AG04450 (cell line): Measurements from ENCODE around the gene SNX13. TPM values are rescaled to one million over a fixed set of nuclear protein-coding genes. Genes with fewer than 3 reads are reported as not detected.

Experiments
- CTCF ChIA-PET: fragments of 300-600, 350-600 bp; formaldehyde crosslinking; extraction: SDS; loops from one replicate; lab custom pipeline; 2022; ENCODE audit warnings: antibody characterized with exemption, inconsistent platforms; lab: Charles Lee
- POLR2A ChIA-PET: fragments of 350-600 bp; formaldehyde crosslinking; extraction: SDS; loops from one replicate; lab custom pipeline; 2021; ENCODE audit warnings: antibody characterized with exemption, inconsistent platforms; lab: Yijun Ruan, JAX
- DNase-seq: peaks from one replicate; pipeline ENCODE4 v3.0.0-alpha.2; 2011; ENCODE audit warnings: low read depth, low spot score
- H3K27ac ChIP-seq: one replicate; pipeline ENCODE4 v1.5.1; 2012; ENCODE audit warnings: low read depth, low read length, control low read depth
- H3K27me3 ChIP-seq: one replicate; pipeline ENCODE4 v1.6.0; 2012; ENCODE audit warnings: low read length; ENCODE audit not compliant: control insufficient read depth, insufficient read depth
- H3K4me3 ChIP-seq: 2 replicates; pipeline ENCODE4 v1.5.1; 2011; ENCODE audit warnings: mild to moderate bottlenecking, low read depth, low read length, control low read depth
- H3K9me3 ChIP-seq: 2 replicates; pipeline ENCODE4 v1.5.1; 2012; ENCODE audit warnings: low read length; ENCODE audit not compliant: control insufficient read depth, insufficient read depth
- polyA plus RNA-seq: library from polyadenylated mRNA; depleted of rRNA; stranded (reverse); fragments of >200 nt; gene quantifications from 2 replicates; pipeline ENCODE4 v1.2.3, GENCODE V29; 2011
- TF ChIP-seq, protein P1 (sequence below): IDR thresholded peaks from 2 replicates; pipeline ENCODE4 v1.5.1; 2011; ENCODE audit warnings: low read depth, low read length, control low read depth, inconsistent platforms

The SNX13 gene
- polyA plus RNA-seq, 1 experiment, result 28.3 TPM

DNA sequence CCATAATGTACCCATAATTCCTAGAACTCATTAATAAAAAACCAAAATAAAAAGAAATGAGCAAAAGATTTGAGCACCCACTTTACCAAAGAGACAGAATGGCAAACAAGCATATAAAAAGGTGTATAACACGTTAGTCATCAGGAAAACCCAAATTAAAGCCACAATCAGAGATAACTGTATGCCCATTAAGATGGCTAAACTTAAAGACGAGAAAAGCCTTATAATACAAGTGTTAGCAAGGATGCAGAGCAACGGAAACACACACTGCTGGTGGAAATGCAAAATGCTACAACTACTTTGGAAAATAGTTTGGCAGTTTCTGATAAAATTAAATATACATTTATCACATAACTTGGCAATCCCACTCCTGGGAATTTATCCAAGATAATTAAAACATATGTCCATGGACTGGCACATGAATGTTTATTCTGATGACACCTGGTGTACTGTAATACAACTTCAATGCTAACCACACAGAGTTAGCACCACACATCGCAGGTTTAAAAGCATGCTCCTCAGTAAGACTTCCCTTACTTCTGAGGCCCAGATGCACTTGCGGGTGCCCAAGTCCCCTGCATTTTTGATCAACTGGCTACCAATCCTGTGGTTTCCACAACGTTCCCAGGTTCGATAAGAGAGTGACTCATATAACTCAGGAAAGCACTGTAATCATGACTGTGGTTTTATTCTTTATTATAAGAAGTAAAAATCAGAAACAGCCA, 158.6 kb downstream of the SNX13 start:
- peak; percentile 48 for DNase-seq
- TF ChIP-seq, protein P1, sequence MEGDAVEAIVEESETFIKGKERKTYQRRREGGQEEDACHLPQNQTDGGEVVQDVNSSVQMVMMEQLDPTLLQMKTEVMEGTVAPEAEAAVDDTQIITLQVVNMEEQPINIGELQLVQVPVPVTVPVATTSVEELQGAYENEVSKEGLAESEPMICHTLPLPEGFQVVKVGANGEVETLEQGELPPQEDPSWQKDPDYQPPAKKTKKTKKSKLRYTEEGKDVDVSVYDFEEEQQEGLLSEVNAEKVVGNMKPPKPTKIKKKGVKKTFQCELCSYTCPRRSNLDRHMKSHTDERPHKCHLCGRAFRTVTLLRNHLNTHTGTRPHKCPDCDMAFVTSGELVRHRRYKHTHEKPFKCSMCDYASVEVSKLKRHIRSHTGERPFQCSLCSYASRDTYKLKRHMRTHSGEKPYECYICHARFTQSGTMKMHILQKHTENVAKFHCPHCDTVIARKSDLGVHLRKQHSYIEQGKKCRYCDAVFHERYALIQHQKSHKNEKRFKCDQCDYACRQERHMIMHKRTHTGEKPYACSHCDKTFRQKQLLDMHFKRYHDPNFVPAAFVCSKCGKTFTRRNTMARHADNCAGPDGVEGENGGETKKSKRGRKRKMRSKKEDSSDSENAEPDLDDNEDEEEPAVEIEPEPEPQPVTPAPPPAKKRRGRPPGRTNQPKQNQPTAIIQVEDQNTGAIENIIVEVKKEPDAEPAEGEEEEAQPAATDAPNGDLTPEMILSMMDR, result no peak
- H3K4me3 ChIP-seq, result no peak overlapping the region
- H3K27me3 ChIP-seq, result no peaks in the 10 kb centered on the region
- POLR2A ChIA-PET, result no interaction called here
- H3K27ac ChIP-seq, result no peak overlapping the region
- CTCF ChIA-PET, result no interaction called here
- no peaks in the 10 kb centered on the region for H3K9me3 ChIP-seq

DNA sequence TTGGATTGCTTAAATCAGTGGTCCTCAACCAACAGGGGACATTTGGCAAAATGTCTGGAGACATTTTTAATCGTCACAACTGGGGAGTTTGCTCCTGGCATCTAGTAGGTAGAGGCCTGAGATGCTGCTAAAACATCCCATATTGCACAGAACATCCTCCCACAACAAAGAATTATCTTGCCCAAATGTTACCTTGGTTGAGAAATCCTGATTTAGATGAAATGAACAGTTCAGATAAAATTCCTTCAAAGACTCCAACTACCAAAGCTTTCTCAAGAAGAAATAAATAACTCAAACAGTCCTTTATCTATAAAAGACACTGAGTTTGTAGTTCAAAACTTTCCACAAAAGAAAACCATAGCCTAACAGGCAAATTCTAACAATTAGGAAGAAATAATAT, 160.9 kb downstream of the SNX13 start:
- Histone ChIP-seq H3K9me3 (no peaks in the 10 kb centered on the region), H3K4me3 (no peak overlapping the region), H3K27me3 (no peaks in the 10 kb centered on the region), H3K27ac (no peak overlapping the region)
- TF ChIP-seq, protein P1, result no peak
- ChIA-PET CTCF (interaction anchor here (2.5 kb wide), 1 partner anchor 9 kb away, joined by 9 read pairs; no protein-coding TSS in a partner anchor), POLR2A (no interaction called here)
- no peak for DNase-seq

- CTCF ChIA-PET, result interaction anchor here (1.4 to 1.7 kb wide), 2 partner anchors 562 to 570 kb away, joined by 4 to 7 read pairs; no protein-coding TSS in a partner anchor
- no peak for DNase-seq
- H3K9me3 ChIP-seq, result no peaks in the 10 kb centered on the region
- no peak overlapping the region for H3K27ac ChIP-seq
- TF ChIP-seq, protein P1, result no peak
- no peaks in the 10 kb centered on the region for H3K27me3 ChIP-seq
- no peak overlapping the region for H3K4me3 ChIP-seq
- POLR2A ChIA-PET, result interaction anchor here (0.6 kb wide), 1 partner anchor 109 kb away, joined by 4 read pairs; no protein-coding TSS in a partner anchor
Observed at GRCh38 chr7:17774716-17775288, 165.5 kb downstream of the SNX13 start.

DNA sequence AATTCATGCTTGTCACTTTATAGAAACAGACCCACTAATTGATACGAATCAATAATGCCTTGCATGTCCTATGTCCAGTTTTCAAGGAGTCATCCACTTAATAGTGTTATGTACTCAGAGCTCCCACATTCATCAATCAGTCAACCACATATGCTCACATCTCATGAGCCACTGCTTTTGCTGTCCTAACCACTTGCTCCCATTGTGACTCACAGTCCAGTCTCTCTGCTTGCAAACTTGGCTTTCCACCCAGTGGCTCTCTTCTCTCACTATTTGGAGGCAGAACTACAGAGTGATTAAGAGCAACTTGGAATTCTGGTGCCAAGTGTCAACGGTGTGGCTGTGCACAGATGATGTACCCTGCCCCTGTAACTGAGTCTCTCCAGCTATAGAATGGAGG, 166.0 kb downstream of the SNX13 start:
- POLR2A ChIA-PET, result interaction anchor here (0.6 kb wide), 1 partner anchor 108 kb away, joined by 4 read pairs; no protein-coding TSS in a partner anchor
- CTCF ChIA-PET, result interaction anchor here (1.4 to 1.7 kb wide), 2 partner anchors 563 to 571 kb away, joined by 4 to 7 read pairs; no protein-coding TSS in a partner anchor
- TF ChIP-seq, protein P1, result no peak
- Histone ChIP-seq H3K9me3 (no peaks in the 10 kb centered on the region), H3K27me3 (no peaks in the 10 kb centered on the region), H3K27ac (no peak overlapping the region), H3K4me3 (no peak overlapping the region)
- peak; percentile 26 for DNase-seq

- ChIA-PET POLR2A (no interaction called here), CTCF (interaction anchor here (1.0 to 4.9 kb wide), 3 partner anchors 346 to 571 kb away, joined by 3 to 78 read pairs (median 39); no protein-coding TSS in a partner anchor)
- H3K9me3 ChIP-seq, result no peaks in the 10 kb centered on the region
Observed at GRCh38 chr7:17773289-17773626, 167.0 kb downstream of the SNX13 start.

More at GRCh38 chr7:17773289-17773626, 167.0 kb downstream of the SNX13 start:
- peak; percentile 43 for DNase-seq
- Histone ChIP-seq H3K27me3 (no peaks in the 10 kb centered on the region), H3K4me3 (no peak overlapping the region), H3K27ac (no peak overlapping the region)
- TF ChIP-seq, protein P1, result no peak
